Lower leg skin (tissue), 3 donors: Measurements from ENCODE around the gene CYGB.

Experiments used
- POLR2A ChIP-seq, 2 donors: fragments of 450-650 bp; IDR thresholded peaks; one replicate each; pipeline ENCODE4 v1.6.1; 2016 to 2017; ENCODE audit warnings: antibody characterized with exemption in 2 of 2, mild to moderate bottlenecking in 1 of 2, moderate library complexity in 1 of 2
- TF ChIP-seq, protein P1 (sequence below), 3 donors: fragments of 450-650 bp; IDR thresholded peaks; one replicate each; pipeline ENCODE4 v1.5.1; 2016; ENCODE audit warnings: antibody characterized with exemption in 3 of 3, mild to moderate bottlenecking in 3 of 3, moderate library complexity in 2 of 3

GRCh38 chr17:76541739-76542454 lies 4.4 kb upstream of the CYGB start:
- TF ChIP-seq, protein P1, sequence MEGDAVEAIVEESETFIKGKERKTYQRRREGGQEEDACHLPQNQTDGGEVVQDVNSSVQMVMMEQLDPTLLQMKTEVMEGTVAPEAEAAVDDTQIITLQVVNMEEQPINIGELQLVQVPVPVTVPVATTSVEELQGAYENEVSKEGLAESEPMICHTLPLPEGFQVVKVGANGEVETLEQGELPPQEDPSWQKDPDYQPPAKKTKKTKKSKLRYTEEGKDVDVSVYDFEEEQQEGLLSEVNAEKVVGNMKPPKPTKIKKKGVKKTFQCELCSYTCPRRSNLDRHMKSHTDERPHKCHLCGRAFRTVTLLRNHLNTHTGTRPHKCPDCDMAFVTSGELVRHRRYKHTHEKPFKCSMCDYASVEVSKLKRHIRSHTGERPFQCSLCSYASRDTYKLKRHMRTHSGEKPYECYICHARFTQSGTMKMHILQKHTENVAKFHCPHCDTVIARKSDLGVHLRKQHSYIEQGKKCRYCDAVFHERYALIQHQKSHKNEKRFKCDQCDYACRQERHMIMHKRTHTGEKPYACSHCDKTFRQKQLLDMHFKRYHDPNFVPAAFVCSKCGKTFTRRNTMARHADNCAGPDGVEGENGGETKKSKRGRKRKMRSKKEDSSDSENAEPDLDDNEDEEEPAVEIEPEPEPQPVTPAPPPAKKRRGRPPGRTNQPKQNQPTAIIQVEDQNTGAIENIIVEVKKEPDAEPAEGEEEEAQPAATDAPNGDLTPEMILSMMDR (IDR thresholded peaks at IDR 0.05) = no peak
- no peak for TF ChIP-seq POLR2A (IDR thresholded peaks at IDR 0.05)
